GM12892 (cell line): ENCODE data around the gene ACER1.

Experiments
- POLR2A ChIP-seq: IDR thresholded peaks from 2 replicates; pipeline ENCODE4 v1.6.1; 2011; ENCODE audit warnings: low read depth, low read length, control low read depth
- POLR2AphosphoS5 ChIP-seq: IDR thresholded peaks from 2 replicates; pipeline ENCODE4 v1.6.1; 2011; ENCODE audit warnings: low read depth, low read length, control low read depth
- TAF1 ChIP-seq: IDR thresholded peaks from 2 replicates; pipeline ENCODE4 v1.6.1; 2011; ENCODE audit warnings: low read depth, mild to moderate bottlenecking, control low read depth, low read length, borderline replicate concordance

- TF ChIP-seq POLR2AphosphoS5: no peak
- no peak for TF ChIP-seq POLR2A
- no peak for TF ChIP-seq TAF1
Observed at GRCh38 chr19:6362351-6362801, 29.0 kb upstream of the ACER1 start.
